SW 1271 (cell line): ENCODE measurements around the gene RAI1.
A peak's percentile ranks its signal among the peaks of the same experiment; 100 is the strongest.

ENCODE experiments used
- DNase-seq, 2 experiments: peaks; one replicate each; lab custom pipeline; 2025; lab: John Stamatoyannopoulos, UW

The RAI1 gene

GRCh38 chr17:17816831-17817551, 135.7 kb downstream of the RAI1 start:
- no peak for DNase-seq

GRCh38 chr17:17817552-17817947, 136.3 kb downstream of the RAI1 start:
- DNase-seq = no peak

- peak; percentile 66 to 79 for DNase-seq
Measured at GRCh38 chr17:17818088-17818526, 136.8 kb downstream of the RAI1 start.

GRCh38 chr17:17819111-17819510, 137.9 kb downstream of the RAI1 start:
- DNase-seq = no peak

GRCh38 chr17:17819561-17819995, 138.3 kb downstream of the RAI1 start:
- DNase-seq = peak; percentile 63 to 84

- no peak for DNase-seq
Measured at GRCh38 chr17:17820046-17820445, 138.8 kb downstream of the RAI1 start.

- no peak for DNase-seq
Measured at GRCh38 chr17:17820463-17821158, 139.4 kb downstream of the RAI1 start.

- DNase-seq = no peak
Measured at GRCh38 chr17:17822189-17822588, 140.9 kb downstream of the RAI1 start.

- no peak for DNase-seq
Measured at GRCh38 chr17:17822616-17823015, 141.4 kb downstream of the RAI1 start.

GRCh38 chr17:17823433-17824118, 142.3 kb downstream of the RAI1 start:
- DNase-seq = peak; percentile 56 to 86

GRCh38 chr17:17824119-17824782, 143.0 kb downstream of the RAI1 start:
- no peak for DNase-seq

GRCh38 chr17:17824783-17825614, 143.7 kb downstream of the RAI1 start:
- DNase-seq = no peak

- DNase-seq = no peak
Measured at GRCh38 chr17:17826342-17826713, 145.1 kb downstream of the RAI1 start.

- DNase-seq = no peak
Measured at GRCh38 chr17:17826942-17827785, 145.9 kb downstream of the RAI1 start.

GRCh38 chr17:17827826-17828621, 146.8 kb downstream of the RAI1 start:
- DNase-seq = no peak

GRCh38 chr17:17830269-17830567, 149.0 kb downstream of the RAI1 start:
- no peak for DNase-seq

GRCh38 chr17:17830740-17831207, 149.5 kb downstream of the RAI1 start:
- DNase-seq = no peak

GRCh38 chr17:17831208-17832031, 150.2 kb downstream of the RAI1 start:
- no peak for DNase-seq

GRCh38 chr17:17832032-17832363, 150.7 kb downstream of the RAI1 start:
- DNase-seq = no peak
